Esophagus muscularis mucosa (tissue), 4 donors: ENCODE data around the gene PACSIN2.

Experiments
- CTCF ChIP-seq, 3 experiments: fragments of 200-600 bp in 2 of 3; fragments of 450-650 bp in 1 of 3; sonication (generic) in 2 of 3; IDR thresholded peaks; one replicate each; pipeline ENCODE4 v1.5.1; 2017 to 2019; ENCODE audit warnings: antibody characterized with exemption in 3 of 3, mild to moderate bottlenecking in 2 of 3, moderate library complexity in 1 of 3
- EP300 ChIP-seq: sonication (generic); formaldehyde crosslinking; IDR thresholded peaks from one replicate; pipeline ENCODE4 v1.6.1; 2017; ENCODE audit warnings: antibody characterized with exemption
- POLR2A ChIP-seq: fragments of 450-650 bp; IDR thresholded peaks from one replicate; pipeline ENCODE4 v1.6.1; 2017; ENCODE audit warnings: antibody characterized with exemption, moderate library complexity, mild to moderate bottlenecking, low read depth

GRCh38 chr22:42873356-42873755 is 141.6 kb downstream of the PACSIN2 start:
- TF ChIP-seq EP300: no peak
- no peak for TF ChIP-seq CTCF (IDR thresholded peaks at IDR 0.05)
- no peak for TF ChIP-seq POLR2A
